ENCODE measurements around the gene TRAT1.

Gene TRAT1

GRCh38 chr3:108822123-108822897, at the start of gene TRAT1:
TSS of gene TRAT1 (plus strand) at chr3:108822786. CDS start at chr3:108822928, 142 bp downstream.
- TF ChIP-seq CTCF (IDR thresholded peaks at IDR 0.05; ENCODE audit: extremely low read depth, missing control alignments), result no peak
- no peak for DNase-seq (ENCODE audit: low spot score)

- no peak for DNase-seq (ENCODE audit: low spot score)
- no peak for TF ChIP-seq CTCF (IDR thresholded peaks at IDR 0.05; ENCODE audit: extremely low read depth, missing control alignments)
These were observed 46.9 kb upstream of the TRAT1 start for GRCh38 chr3:108775649-108776048.

GRCh38 chr3:108779496-108779895, 43.1 kb upstream of the TRAT1 start:
- DNase-seq (ENCODE audit: low spot score), result no peak
- TF ChIP-seq CTCF (IDR thresholded peaks at IDR 0.05; ENCODE audit: extremely low read depth, missing control alignments), result no peak

GRCh38 chr3:108780235-108780634, 42.4 kb upstream of the TRAT1 start:
- DNase-seq (ENCODE audit: low spot score), result no peak
- no peak for TF ChIP-seq CTCF (IDR thresholded peaks at IDR 0.05; ENCODE audit: extremely low read depth, missing control alignments)

- DNase-seq (ENCODE audit: low spot score), result no peak
- no peak for TF ChIP-seq CTCF (IDR thresholded peaks at IDR 0.05; ENCODE audit: extremely low read depth, missing control alignments)
These were observed 31.1 kb upstream of the TRAT1 start for GRCh38 chr3:108791473-108791872.

- TF ChIP-seq CTCF (IDR thresholded peaks at IDR 0.05; ENCODE audit: extremely low read depth, missing control alignments), result no peak
- no peak for DNase-seq (ENCODE audit: low spot score)
These were observed 18.1 kb upstream of the TRAT1 start for GRCh38 chr3:108804437-108804836.

GRCh38 chr3:108804966-108805365, 17.6 kb upstream of the TRAT1 start:
- no peak for DNase-seq (ENCODE audit: low spot score)
- no peak for TF ChIP-seq CTCF (IDR thresholded peaks at IDR 0.05; ENCODE audit: extremely low read depth, missing control alignments)
